GM10266 (cell line): ENCODE measurements around the gene DHRS3.

Experiments used
- DNase-seq: peaks from one replicate; pipeline ENCODE4 v3.0.0; 2012; ENCODE audit errors: extremely low spot score
- CTCF ChIP-seq: IDR thresholded peaks from 2 replicates; pipeline ENCODE4 v1.5.1; 2012; ENCODE audit warnings: mild to moderate bottlenecking, low read depth; ENCODE audit not compliant: control insufficient read depth, insufficient read depth; ENCODE audit errors: missing control alignments

Gene DHRS3

GRCh38 chr1:12544357-12544756, 73.7 kb downstream of the DHRS3 start:
- no peak for DNase-seq

GRCh38 chr1:12543740-12544154, 74.3 kb downstream of the DHRS3 start:
- DNase-seq = no peak
- TF ChIP-seq CTCF = no peak

More at GRCh38 chr1:12544357-12544756, 73.7 kb downstream of the DHRS3 start:
- no peak for TF ChIP-seq CTCF

GRCh38 chr1:12542616-12543592, 75.1 kb downstream of the DHRS3 start:
- no peak for TF ChIP-seq CTCF
- DNase-seq = no peak

GRCh38 chr1:12542138-12542465, 75.9 kb downstream of the DHRS3 start:
- no peak for DNase-seq
- TF ChIP-seq CTCF = no peak

- no peak for TF ChIP-seq CTCF
Observed at GRCh38 chr1:12541274-12542137, 76.5 kb downstream of the DHRS3 start.

GRCh38 chr1:12540580-12541273, 77.3 kb downstream of the DHRS3 start:
- TF ChIP-seq CTCF = no peak
- no peak for DNase-seq

More at GRCh38 chr1:12541274-12542137, 76.5 kb downstream of the DHRS3 start:
- no peak for DNase-seq
